MV-4-11 (cell line): ENCODE data around the gene NUDT17.
"Not testable (repeated sequence)": the region's sequence is repeated elsewhere in the genome, so short reads cannot be mapped to it uniquely, and the experiment has no call there.

Source experiments
- DNase-seq: peaks from one replicate; lab custom pipeline; 2025; lab: John Stamatoyannopoulos, UW

The NUDT17 gene

GRCh38 chr1:145845514-145846161 is at the start of gene NUDT17:
NUDT17 (plus strand) TSS chr1:145845630; CDS start chr1:145845641, 11 bp downstream.
- DNase-seq = peak; percentile 67

GRCh38 chr1:145796753-145797152 is 48.7 kb upstream of the NUDT17 start:
- peak; percentile 80 for DNase-seq

- no peak for DNase-seq
Measured at GRCh38 chr1:145799806-145800205, 45.6 kb upstream of the NUDT17 start.

GRCh38 chr1:145804235-145805045 is 41.0 kb upstream of the NUDT17 start:
- DNase-seq = peak; percentile 10

- no peak for DNase-seq
Measured at GRCh38 chr1:145805057-145805456, 40.4 kb upstream of the NUDT17 start.

GRCh38 chr1:145806408-145806807 is 39.0 kb upstream of the NUDT17 start:
- DNase-seq = no peak

GRCh38 chr1:145806844-145807243 is 38.6 kb upstream of the NUDT17 start:
- DNase-seq = no peak

- DNase-seq = not testable (repeated sequence)
Measured at GRCh38 chr1:145812977-145813810, 32.2 kb upstream of the NUDT17 start.

- DNase-seq = not testable (repeated sequence)
Measured at GRCh38 chr1:145818095-145818494, 27.3 kb upstream of the NUDT17 start.

GRCh38 chr1:145822779-145823331 is 22.6 kb upstream of the NUDT17 start:
- not testable (repeated sequence) for DNase-seq

- peak; percentile 90 for DNase-seq
Measured at GRCh38 chr1:145823565-145824498, 21.6 kb upstream of the NUDT17 start, which contains the start of the genes POLR3C and RNF115. POLR3C (plus strand) TSS chr1:145824200; CDS start chr1:145825777, 1,577 bp downstream. RNF115 (minus strand) TSS chr1:145824095; CDS start chr1:145823873, 222 bp downstream.

- DNase-seq = no peak
Measured at GRCh38 chr1:145824499-145824842, 21.0 kb upstream of the NUDT17 start.

GRCh38 chr1:145826030-145826429 is 19.4 kb upstream of the NUDT17 start:
- DNase-seq = peak; percentile 7

- DNase-seq = peak; percentile 35
Measured at GRCh38 chr1:145827966-145828365, 17.5 kb upstream of the NUDT17 start.

- no peak for DNase-seq
Measured at GRCh38 chr1:145828367-145829026, 16.9 kb upstream of the NUDT17 start.

GRCh38 chr1:145830810-145831209 is 14.6 kb upstream of the NUDT17 start:
- DNase-seq = not testable (repeated sequence)

- no peak for DNase-seq
Measured at GRCh38 chr1:145837656-145838055, 7.8 kb upstream of the NUDT17 start.

- DNase-seq = no peak
Measured at GRCh38 chr1:145843031-145843430, 2.4 kb upstream of the NUDT17 start.

GRCh38 chr1:145845144-145845513 is 301 bp upstream of the NUDT17 start:
- peak; percentile 93 for DNase-seq

GRCh38 chr1:145846201-145846612 is 777 bp downstream of the NUDT17 start:
- peak; percentile 6 for DNase-seq
